GM18909 (cell line): ENCODE data around the gene MYO9B.

Experiments
- ATAC-seq: cut with Tn5 transposase; IDR thresholded peaks from one replicate; pipeline ENCODE4 v1.9.1; 2021; ENCODE audit warnings: mild to moderate bottlenecking; ENCODE audit not compliant: unreplicated experiment, poor library complexity

MYO9B gene

DNA sequence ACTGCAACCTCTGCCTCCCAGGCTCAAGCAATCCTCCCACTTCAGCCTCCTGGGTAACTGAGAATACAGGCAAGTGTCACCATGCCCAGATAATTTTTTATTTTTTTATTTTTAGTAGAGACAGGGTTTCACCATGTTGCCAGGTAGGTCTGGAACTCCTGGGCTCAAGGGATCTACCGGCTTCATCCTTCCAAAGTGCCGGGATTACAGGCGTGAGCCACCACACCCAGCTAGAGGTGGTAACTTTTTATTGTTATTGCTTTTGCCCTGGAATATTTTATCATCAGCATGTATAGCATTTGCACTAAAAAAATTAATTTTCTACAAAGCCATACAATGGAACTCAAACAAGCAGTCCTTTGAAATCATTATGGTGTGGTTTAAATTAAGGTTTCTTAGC lies 14.4 kb upstream of the MYO9B start:
- no peak for ATAC-seq

DNA sequence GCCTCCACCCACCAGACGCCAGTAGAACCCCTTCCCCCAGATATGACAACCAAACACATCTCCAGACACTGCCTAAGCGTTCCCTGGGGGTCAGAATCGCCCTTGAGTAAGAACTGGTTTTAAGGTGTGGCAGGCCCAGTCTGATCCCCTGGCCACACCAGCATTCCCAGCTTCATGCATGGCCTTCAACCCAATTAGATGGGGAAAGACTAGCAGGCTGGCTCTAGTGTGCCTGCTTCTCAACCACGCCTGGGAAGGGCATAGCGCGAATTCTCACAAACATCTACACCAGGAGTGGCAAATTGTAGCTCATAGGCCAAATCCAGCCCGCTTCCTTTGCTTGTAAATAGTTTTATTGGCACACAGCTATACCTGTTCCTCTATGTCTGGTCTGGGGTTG lies 13.9 kb upstream of the MYO9B start:
- ATAC-seq, result no peak

GRCh38 chr19:17063428-17063827 lies 12.1 kb upstream of the MYO9B start:
- ATAC-seq, result no peak

DNA sequence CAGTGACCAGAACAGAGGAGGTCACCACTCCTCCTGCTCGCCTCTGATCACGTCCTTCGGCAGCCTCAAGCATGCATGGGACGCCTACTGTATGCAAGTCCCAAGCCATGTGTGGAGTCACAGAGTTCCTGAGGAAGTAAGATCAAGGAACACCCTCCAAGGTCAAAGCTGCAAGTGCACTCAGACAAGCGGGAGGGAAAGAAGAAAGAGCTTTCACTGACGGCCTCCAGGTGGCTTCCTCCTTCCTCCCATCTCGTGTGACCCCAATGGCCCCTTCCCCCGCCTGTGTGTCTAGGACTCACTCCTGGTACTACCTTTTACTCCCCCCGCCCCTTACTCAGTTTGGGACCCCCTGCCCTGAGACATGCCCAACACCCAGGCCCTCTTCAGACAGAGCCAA lies 6.4 kb upstream of the MYO9B start:
- ATAC-seq, result no peak

DNA sequence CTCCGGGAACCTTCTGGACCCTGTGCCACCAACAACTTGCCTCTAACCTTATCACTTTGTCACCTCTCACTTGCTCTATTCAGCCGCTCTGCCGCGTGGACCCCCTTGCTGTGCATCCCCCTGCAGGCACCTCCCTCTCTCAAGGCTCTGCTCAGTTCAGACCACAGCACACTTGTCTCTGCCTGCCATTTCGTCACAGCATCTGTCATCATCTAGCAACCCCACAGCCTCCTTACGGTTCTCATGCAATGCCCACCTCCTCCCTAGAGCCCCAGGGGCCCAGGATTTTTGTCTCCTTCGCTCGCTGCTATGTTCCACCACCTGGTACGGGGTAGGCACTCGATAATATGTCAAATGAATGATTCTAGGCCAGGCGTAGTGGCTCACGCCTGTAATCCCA lies 5.2 kb upstream of the MYO9B start:
- no peak for ATAC-seq

GRCh38 chr19:17070912-17071311 lies 4.7 kb upstream of the MYO9B start:
- no peak for ATAC-seq

- ATAC-seq, result peak; percentile 12
These were observed 1.5 kb upstream of the MYO9B start for GRCh38 chr19:17073869-17074633.

DNA sequence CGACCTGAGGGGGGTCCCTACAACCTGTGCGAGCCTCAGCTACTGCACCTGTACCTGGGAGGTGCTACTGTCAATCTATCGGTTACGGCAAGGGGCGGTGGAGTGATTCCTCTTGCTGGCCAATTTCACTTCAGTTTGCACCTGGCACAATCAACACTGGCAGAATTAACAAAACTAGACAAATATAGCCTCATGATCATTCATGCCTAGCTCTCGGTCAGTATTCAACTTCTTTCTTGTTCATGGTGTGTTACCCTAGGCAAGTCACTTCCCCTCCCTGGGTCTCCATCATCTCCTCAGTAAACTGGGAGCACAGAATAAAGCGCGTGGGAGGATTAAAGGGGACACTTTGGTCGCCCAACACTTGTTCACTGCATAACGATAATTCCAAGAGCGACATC lies 943 bp upstream of the MYO9B start:
- ATAC-seq, result peak; percentile 2

DNA sequence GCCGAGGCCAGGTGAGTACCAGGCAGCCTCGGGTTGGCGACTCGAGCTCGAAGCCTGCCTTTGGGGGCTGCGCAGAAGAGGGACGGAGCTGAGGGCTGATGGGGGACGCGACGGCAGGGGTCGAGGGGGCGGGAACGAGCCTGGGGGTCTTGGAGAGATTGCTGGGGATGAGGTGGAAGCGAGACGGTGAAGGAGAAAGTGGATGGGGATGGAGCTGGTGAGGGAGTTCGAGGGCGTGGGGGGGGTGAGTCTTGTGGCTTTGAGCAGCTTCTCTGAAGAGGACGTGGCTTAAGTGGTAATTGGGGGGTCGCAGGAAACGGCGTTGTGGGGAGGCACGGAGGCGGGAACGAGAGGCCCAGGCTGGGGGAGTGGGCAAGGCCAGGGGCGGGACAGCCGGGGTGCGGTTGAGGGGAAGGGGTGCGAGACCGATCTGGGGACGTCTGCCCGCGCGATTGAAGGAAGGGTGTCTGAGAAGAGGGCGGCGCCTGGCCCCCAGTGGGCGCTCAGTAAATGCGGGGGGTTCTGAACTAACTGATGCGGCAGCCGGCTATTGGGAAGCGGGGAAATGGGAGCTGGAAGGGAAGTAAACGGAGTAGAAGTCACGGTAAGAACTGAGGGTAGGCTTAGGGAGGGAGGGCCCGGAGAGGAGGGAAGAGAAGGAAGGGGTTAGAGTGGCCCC lies 426 bp downstream of the MYO9B start:
- ATAC-seq, result no peak

- no peak for ATAC-seq
These were observed 990 bp downstream of the MYO9B start for GRCh38 chr19:17076543-17076991.

GRCh38 chr19:17077447-17078028 lies 2.0 kb downstream of the MYO9B start:
- no peak for ATAC-seq

DNA sequence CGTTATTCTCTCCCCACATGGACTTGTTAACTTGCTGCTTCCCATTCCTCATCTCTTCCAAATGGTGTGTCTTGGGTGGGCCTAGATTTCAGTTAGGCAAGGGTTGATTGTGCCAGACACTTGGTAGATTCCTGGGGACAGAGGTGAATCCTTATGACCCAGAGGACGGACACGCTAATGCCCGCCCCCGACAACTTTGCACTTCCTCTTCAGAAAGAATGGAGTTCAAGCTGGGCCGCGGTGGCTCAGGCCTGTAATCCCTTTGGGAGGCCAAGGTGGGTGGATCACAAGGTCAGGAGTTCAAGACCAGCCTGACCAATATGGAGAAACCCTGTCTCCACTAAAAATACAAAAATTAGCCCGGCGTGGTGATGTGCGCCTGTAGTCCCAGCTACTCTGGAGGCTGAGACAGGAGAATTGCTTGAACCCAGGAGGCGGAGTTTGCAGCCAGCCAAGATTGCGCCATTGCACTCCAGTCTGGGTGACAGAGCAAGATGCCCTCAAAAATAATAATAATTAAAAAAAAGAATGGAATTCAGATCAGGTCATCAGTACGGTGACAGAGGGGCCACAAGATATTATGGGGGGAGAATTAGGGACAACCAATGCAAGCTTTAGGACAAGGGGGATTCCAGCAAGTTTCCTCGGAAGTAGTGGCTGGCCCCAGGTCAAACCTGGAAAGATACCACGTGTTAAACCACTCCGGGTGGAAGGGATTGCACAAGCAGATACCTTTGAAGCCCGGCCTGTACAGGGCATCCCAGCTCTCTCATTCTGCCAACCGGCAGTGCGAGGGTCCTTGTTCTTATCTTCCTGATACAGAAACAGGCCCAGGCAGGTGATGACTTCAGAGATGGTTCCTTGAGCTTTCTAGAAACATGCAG lies 2.7 kb downstream of the MYO9B start:
- ATAC-seq, result no peak

- ATAC-seq, result no peak
These were observed 3.5 kb downstream of the MYO9B start for GRCh38 chr19:17078920-17079709.

- ATAC-seq, result peak; percentile 31
These were observed 4.3 kb downstream of the MYO9B start for GRCh38 chr19:17079710-17080439.

DNA sequence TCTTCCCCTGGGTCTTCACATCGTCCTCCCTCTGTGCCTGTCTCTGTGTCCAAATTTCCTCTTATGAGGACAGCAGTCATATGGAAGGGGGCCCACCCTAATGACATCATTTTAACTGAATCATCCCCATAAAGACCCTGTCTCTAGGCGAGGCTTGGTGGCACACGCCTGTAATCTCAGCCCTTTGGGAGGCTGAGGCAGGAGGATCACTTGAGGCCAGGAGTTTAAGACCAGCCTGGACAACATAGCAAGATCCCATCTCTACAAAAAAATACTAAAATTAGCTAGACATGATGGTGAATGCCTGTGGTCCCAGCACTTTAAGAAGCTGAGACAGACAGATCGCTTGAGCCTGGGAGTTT lies 4.8 kb downstream of the MYO9B start:
- no peak for ATAC-seq

- ATAC-seq, result no peak
These were observed 6.4 kb downstream of the MYO9B start for GRCh38 chr19:17081672-17082630.

DNA sequence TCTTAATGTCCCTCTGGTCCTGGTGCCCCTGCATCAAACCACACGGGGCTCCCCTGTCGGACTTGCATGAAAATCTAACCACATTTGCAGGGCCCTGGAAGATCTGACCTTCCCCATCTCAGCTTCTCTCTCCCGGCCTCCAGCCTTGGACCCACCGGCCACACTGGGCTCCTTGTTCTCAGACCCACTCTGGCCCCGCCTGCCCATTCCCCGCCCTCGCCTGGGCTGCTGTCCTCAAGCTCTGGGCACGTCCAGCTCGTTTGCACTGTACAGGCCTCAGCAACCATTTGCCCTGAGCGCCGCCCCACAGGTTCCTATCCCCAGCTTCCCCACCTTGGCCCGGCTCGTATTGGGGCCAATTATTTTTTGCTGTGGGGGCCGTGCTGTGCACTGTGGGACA lies 10.5 kb downstream of the MYO9B start:
- ATAC-seq, result no peak

- no peak for ATAC-seq
These were observed 11.3 kb downstream of the MYO9B start for GRCh38 chr19:17086834-17087233.
